OCI-LY3 (cell line): Measurements from ENCODE around the gene RGL1.

ENCODE experiments used
- CTCF ChIP-seq: fragments of 200-600, 300-600 bp; sonication (generic); IDR thresholded peaks from 2 replicates; pipeline ENCODE4 v1.5.1; 2014; ENCODE audit warnings: antibody characterized with exemption, low read length, low read depth
- EZH2phosphoT487 ChIP-seq: fragments of 200-600 bp; shearing (Covaris generic); IDR thresholded peaks from 2 replicates; pipeline ENCODE4 v1.6.1; 2018; ENCODE audit warnings: antibody characterized with exemption, mixed run types, low read depth

GRCh38 chr1:183907070-183907469, 102.2 kb downstream of the RGL1 start:
- no peak for TF ChIP-seq CTCF
- TF ChIP-seq EZH2phosphoT487 = no peak
